GM12891 (cell line): ENCODE data around the gene FBXO10.

Source experiments
- POLR2A ChIP-seq: IDR thresholded peaks from 2 replicates; pipeline ENCODE4 v1.6.1; 2011; ENCODE audit warnings: low read depth, low read length, control low read depth
- POLR2AphosphoS5 ChIP-seq: IDR thresholded peaks from 2 replicates; pipeline ENCODE4 v1.6.1; 2011; ENCODE audit warnings: low read depth, low read length, control low read depth

DNA sequence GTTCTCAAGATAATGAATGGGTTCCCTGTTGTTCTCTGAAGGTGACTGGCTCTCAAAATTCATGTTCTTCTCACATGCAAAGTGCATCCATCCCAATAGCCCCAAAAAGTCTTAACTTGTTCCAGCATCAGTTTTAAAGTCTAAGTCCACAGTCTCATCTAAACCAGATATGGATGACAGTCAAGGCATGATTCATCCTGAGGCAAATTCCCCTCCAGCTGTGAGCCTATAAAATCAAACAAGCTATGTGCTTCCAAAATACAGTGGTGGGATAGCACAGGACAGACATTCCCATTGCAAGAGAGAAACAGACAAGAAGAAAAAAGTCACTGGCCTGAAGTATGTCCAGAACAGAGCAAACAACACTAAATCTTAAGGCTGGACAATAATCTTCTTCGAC, 25.4 kb downstream of the FBXO10 start:
- TF ChIP-seq POLR2AphosphoS5 (no peak), POLR2A (no peak)
